K562 (cell line): ENCODE measurements around the gene TNFAIP3. TPM values are rescaled to one million over a fixed set of nuclear protein-coding genes. Genes with fewer than 3 reads are reported as not detected.

Experiments
- DMBX1 ChIP-seq: fragments of 250-450 bp; sonication (Bioruptor Pico); IDR thresholded peaks from 2 replicates; pipeline ENCODE4 v1.8.0; 2022; ENCODE audit warnings: inconsistent platforms, mild to moderate bottlenecking, moderate library complexity, borderline replicate concordance
- ELF2 ChIP-seq: fragments of 250-450 bp; sonication (Bioruptor Pico); IDR thresholded peaks from 2 replicates; pipeline ENCODE4 v1.5.0; 2021; ENCODE audit warnings: mild to moderate bottlenecking
- ETV1 ChIP-seq: fragments of 450-650 bp; conservative IDR thresholded peaks from 2 replicates; pipeline ENCODE4 v1.6.1; 2016; ENCODE audit warnings: missing genetic modification characterization, control low read depth, low read depth, missing compliant biosample characterization
- HDAC1 ChIP-seq, 2 experiments: fragments of 450-650 bp; IDR thresholded peaks; 2 replicates each; pipeline ENCODE4 v1.6.1; 2016 to 2017; ENCODE audit warnings: inconsistent platforms in 1 of 2, mild to moderate bottlenecking in 1 of 2, moderate library complexity in 1 of 2
- JUND ChIP-seq, 2 experiments: IDR thresholded peaks; 2 replicates in 1 of 2; 3 replicates in 1 of 2; pipeline ENCODE4 v1.6.1; 2011; ENCODE audit warnings: borderline replicate concordance in 2 of 2, low read depth in 2 of 2, low read length in 2 of 2, improper control_type of control experiment in 1 of 2, missing biosample characterization in 1 of 2, missing genetic modification characterization in 1 of 2, missing genetic modification reagents in 1 of 2
- MECOM ChIP-seq: fragments of 250-450 bp; sonication (Bioruptor Pico); IDR thresholded peaks from 2 replicates; pipeline ENCODE4 v1.8.0; 2022; ENCODE audit warnings: inconsistent platforms
- MGA ChIP-seq: fragments of 450-650 bp; IDR thresholded peaks from 2 replicates; pipeline ENCODE4 v1.6.1; 2016; ENCODE audit warnings: mild to moderate bottlenecking, moderate library complexity
- MNT ChIP-seq, 2 experiments: fragments of 450-650 bp; conservative IDR thresholded peaks; 2 replicates each; pipeline ENCODE4 v1.6.1; 2017; ENCODE audit warnings: mild to moderate bottlenecking in 2 of 2, moderate library complexity in 2 of 2
- NFIC ChIP-seq: fragments of 450-650 bp; IDR thresholded peaks from 2 replicates; pipeline ENCODE4 v1.6.1; 2017; ENCODE audit warnings: mild to moderate bottlenecking, inconsistent platforms
- SMAD4 ChIP-seq: fragments of 250-450 bp; sonication (Bioruptor Pico); conservative IDR thresholded peaks from 2 replicates; pipeline ENCODE4 v1.8.0; 2021; ENCODE audit warnings: inconsistent platforms, mild to moderate bottlenecking, moderate library complexity
- VEZF1 ChIP-seq: fragments of 200-800 bp; sonication (Bioruptor generic); IDR thresholded peaks from 2 replicates; pipeline ENCODE4 v1.6.1; 2017; ENCODE audit warnings: missing genetic modification characterization, missing compliant biosample characterization
- ZNF124 ChIP-seq: sonication (generic); formaldehyde crosslinking; IDR thresholded peaks from 2 replicates; pipeline ENCODE4 v1.8.1; 2022; ENCODE audit warnings: missing genetic modification reagents
- polyA plus RNA-seq, 8 experiments: library from polyadenylated mRNA; depleted of rRNA in 4 of 8; stranded (reverse) in 5 of 8; unstranded in 3 of 8; fragments of >200 nt; fragmentation: Nextera tagmentation in 2 of 8; fragmentation: Illumina TruSeq in 1 of 8; extraction: Ambion mirVana in 2 of 8; extraction: Trizol in 1 of 8; gene quantifications; 2 replicates each; pipeline versions ENCODE4 v1.2.1 to v1.2.3, GENCODE V29; 2011 to 2014; ENCODE audit warnings: inconsistent platforms in 1 of 8, missing spikeins in 1 of 8
- total RNA-seq, 7 experiments: library from RNA; depleted of rRNA in 6 of 7; stranded (reverse); fragments of >200 nt in 6 of 7; fragmentation: Illumina TruSeq in 2 of 7; extraction: Trizol in 2 of 7; gene quantifications; 2 replicates each; pipeline versions ENCODE4 v1.2.1 to v1.2.3, GENCODE V29; 2011 to 2021; ENCODE audit warnings: low replicate concordance in 1 of 7

TNFAIP3 gene
- total and polyA plus RNA-seq, 9 of the 15 experiments (the other 6 are each of a cell fraction or from before 2014, with no cell fraction given): 0.79 to 17.0 (median 6.4) TPM

DNA sequence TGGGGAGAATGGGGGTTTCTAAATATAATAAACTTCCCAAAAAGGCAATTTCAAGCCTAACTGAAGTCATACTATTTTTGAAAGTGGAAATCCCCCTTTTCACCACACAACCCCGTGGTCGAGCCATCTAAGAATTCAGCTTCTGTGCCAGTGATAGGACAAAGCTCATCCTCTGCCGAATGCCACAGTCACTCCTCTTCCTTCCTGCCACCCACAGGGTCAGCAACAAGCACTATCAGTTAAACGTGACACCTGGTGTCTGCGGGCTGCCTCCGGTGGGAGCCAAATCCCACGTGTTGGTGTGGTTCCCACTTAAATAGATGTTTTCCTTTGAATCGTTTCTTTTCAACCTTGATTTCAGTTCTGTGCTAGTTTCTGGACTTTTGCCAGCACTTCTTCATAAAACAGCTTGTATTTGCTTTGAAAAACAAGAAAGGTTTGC, 60.7 kb downstream of the TNFAIP3 start (continued):
- TF ChIP-seq MNT (conservative IDR thresholded peaks at IDR 0.05): 0 out of 4 replicates have a peak, but pooled peaks of 1 of the 2 experiments have one; percentile 22
- peak; percentile 46; the same call in 1 of the 2 replicates for TF ChIP-seq DMBX1 (CRISPR knock-in tag)
- peak; percentile 40; the same call in 1 of the 2 replicates for TF ChIP-seq ELF2 (CRISPR knock-in tag)
- no peak for TF ChIP-seq JUND (IDR thresholded peaks at IDR 0.05; ENCODE audit: borderline replicate concordance, low read depth, low read length)
- TF ChIP-seq JUND (tag; IDR thresholded peaks at IDR 0.05; ENCODE audit: borderline replicate concordance, low read depth, low read length): peak; percentile 15; the same call in 1 of the 3 replicates
- peak; percentile 72; the same call in 1 of the 2 replicates for TF ChIP-seq SMAD4
- no peak for TF ChIP-seq VEZF1 (CRISPR knock-in tag)
- peak; percentile 28; the same call in 1 of the 2 replicates for TF ChIP-seq ETV1 (tag)
- peak; percentile 81 for TF ChIP-seq MGA
- no peak for TF ChIP-seq HDAC1 (IDR thresholded peaks at IDR 0.05)
- TF ChIP-seq NFIC: peak; percentile 83
- TF ChIP-seq ZNF124 (CRISPR knock-in tag): no peak
- peak; percentile 75; the same call in 1 of the 2 replicates for TF ChIP-seq MECOM
